GM23338 (cell line): ENCODE measurements around the gene ELOB.

Source experiments
- CREB1 ChIP-seq: fragments of 250-450 bp; sonication (Bioruptor Pico); IDR thresholded peaks from 2 replicates; pipeline ENCODE4 v1.5.0; 2020; ENCODE audit warnings: low read depth, mild to moderate bottlenecking, moderate library complexity
- EZH2 ChIP-seq: fragments of 200-600 bp; sonication (generic); IDR thresholded peaks from one replicate; pipeline ENCODE4 v1.8.0; 2017; ENCODE audit warnings: antibody characterized with exemption, mild to moderate bottlenecking, low read depth; ENCODE audit not compliant: unreplicated experiment
- EZH2phosphoT487 ChIP-seq: fragments of 200-600 bp; sonication (generic); IDR thresholded peaks from one replicate; pipeline ENCODE4 v1.8.1; 2018; ENCODE audit warnings: antibody characterized with exemption; ENCODE audit not compliant: unreplicated experiment
- JUNB ChIP-seq: IDR thresholded peaks from one replicate; pipeline ENCODE4 v1.6.1; 2016; ENCODE audit warnings: antibody characterized with exemption; ENCODE audit not compliant: unreplicated experiment
- NANOG ChIP-seq: IDR thresholded peaks from 2 replicates; pipeline ENCODE4 v1.6.1; 2016; ENCODE audit warnings: antibody characterized with exemption, borderline replicate concordance
- POLR2AphosphoS5 ChIP-seq: IDR thresholded peaks from 2 replicates; pipeline ENCODE4 v1.6.1; 2016; ENCODE audit warnings: antibody characterized with exemption, low read depth
- ZNF114 ChIP-seq: fragments of 250-450 bp; sonication (Bioruptor Pico); IDR thresholded peaks from 2 replicates; pipeline ENCODE4 v1.5.0; 2020; ENCODE audit warnings: mild to moderate bottlenecking, moderate library complexity
- ZNF331 ChIP-seq: fragments of 250-450 bp; sonication (Bioruptor Pico); IDR thresholded peaks from 2 replicates; pipeline ENCODE4 v1.5.0; 2020; ENCODE audit warnings: low read depth, mild to moderate bottlenecking, moderate library complexity
- TF ChIP-seq, protein P1 (sequence below), 2 experiments: fragments of 200-600 bp in 1 of 2; sonication (generic) in 1 of 2; conservative IDR thresholded peaks; 2 replicates each; pipeline versions ENCODE4 v1.5.1 to v1.6.1; 2016 to 2017; ENCODE audit warnings: antibody characterized with exemption in 2 of 2, low read depth in 2 of 2, mild to moderate bottlenecking in 2 of 2, moderate library complexity in 1 of 2
- TF ChIP-seq, protein P2 (sequence below): IDR thresholded peaks from one replicate; pipeline ENCODE4 v1.6.1; 2018; ENCODE audit warnings: antibody characterized with exemption; ENCODE audit not compliant: unreplicated experiment
- TF ChIP-seq, protein P3 (sequence below): IDR thresholded peaks from 2 replicates; pipeline ENCODE4 v1.6.1; 2016; ENCODE audit warnings: antibody characterized with exemption

DNA sequence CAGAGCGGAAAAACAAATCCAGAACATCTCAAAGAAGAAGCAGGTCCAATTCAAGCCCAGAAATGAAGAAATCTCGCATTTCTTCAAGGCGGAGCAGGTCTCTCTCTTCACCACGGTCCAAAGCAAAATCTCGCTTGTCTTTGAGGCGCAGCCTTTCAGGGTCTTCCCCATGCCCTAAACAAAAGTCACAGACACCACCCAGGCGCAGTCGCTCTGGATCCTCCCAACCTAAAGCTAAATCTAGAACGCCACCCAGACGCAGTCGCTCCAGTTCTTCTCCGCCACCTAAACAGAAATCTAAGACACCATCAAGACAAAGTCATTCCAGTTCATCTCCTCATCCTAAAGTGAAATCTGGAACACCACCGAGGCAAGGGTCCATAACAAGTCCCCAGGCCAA, 14.4 kb downstream of the ELOB start:
- TF ChIP-seq, protein P1, sequence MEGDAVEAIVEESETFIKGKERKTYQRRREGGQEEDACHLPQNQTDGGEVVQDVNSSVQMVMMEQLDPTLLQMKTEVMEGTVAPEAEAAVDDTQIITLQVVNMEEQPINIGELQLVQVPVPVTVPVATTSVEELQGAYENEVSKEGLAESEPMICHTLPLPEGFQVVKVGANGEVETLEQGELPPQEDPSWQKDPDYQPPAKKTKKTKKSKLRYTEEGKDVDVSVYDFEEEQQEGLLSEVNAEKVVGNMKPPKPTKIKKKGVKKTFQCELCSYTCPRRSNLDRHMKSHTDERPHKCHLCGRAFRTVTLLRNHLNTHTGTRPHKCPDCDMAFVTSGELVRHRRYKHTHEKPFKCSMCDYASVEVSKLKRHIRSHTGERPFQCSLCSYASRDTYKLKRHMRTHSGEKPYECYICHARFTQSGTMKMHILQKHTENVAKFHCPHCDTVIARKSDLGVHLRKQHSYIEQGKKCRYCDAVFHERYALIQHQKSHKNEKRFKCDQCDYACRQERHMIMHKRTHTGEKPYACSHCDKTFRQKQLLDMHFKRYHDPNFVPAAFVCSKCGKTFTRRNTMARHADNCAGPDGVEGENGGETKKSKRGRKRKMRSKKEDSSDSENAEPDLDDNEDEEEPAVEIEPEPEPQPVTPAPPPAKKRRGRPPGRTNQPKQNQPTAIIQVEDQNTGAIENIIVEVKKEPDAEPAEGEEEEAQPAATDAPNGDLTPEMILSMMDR (conservative IDR thresholded peaks at IDR 0.05; ENCODE audit: low read depth in 2 of 2), result no peak
- TF ChIP-seq EZH2 (no peak), EZH2phosphoT487 (no peak), POLR2AphosphoS5 (no peak), NANOG (no peak), CREB1 (CRISPR knock-in tag) (no peak), JUNB (no peak), ZNF114 (CRISPR knock-in tag) (no peak), ZNF331 (no peak)
- TF ChIP-seq, protein P2, sequence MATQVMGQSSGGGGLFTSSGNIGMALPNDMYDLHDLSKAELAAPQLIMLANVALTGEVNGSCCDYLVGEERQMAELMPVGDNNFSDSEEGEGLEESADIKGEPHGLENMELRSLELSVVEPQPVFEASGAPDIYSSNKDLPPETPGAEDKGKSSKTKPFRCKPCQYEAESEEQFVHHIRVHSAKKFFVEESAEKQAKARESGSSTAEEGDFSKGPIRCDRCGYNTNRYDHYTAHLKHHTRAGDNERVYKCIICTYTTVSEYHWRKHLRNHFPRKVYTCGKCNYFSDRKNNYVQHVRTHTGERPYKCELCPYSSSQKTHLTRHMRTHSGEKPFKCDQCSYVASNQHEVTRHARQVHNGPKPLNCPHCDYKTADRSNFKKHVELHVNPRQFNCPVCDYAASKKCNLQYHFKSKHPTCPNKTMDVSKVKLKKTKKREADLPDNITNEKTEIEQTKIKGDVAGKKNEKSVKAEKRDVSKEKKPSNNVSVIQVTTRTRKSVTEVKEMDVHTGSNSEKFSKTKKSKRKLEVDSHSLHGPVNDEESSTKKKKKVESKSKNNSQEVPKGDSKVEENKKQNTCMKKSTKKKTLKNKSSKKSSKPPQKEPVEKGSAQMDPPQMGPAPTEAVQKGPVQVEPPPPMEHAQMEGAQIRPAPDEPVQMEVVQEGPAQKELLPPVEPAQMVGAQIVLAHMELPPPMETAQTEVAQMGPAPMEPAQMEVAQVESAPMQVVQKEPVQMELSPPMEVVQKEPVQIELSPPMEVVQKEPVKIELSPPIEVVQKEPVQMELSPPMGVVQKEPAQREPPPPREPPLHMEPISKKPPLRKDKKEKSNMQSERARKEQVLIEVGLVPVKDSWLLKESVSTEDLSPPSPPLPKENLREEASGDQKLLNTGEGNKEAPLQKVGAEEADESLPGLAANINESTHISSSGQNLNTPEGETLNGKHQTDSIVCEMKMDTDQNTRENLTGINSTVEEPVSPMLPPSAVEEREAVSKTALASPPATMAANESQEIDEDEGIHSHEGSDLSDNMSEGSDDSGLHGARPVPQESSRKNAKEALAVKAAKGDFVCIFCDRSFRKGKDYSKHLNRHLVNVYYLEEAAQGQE, result no peak
- TF ChIP-seq, protein P3, sequence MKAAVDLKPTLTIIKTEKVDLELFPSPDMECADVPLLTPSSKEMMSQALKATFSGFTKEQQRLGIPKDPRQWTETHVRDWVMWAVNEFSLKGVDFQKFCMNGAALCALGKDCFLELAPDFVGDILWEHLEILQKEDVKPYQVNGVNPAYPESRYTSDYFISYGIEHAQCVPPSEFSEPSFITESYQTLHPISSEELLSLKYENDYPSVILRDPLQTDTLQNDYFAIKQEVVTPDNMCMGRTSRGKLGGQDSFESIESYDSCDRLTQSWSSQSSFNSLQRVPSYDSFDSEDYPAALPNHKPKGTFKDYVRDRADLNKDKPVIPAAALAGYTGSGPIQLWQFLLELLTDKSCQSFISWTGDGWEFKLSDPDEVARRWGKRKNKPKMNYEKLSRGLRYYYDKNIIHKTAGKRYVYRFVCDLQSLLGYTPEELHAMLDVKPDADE, result no peak
